ENCODE data around the gene IRF2BP2.

DNA sequence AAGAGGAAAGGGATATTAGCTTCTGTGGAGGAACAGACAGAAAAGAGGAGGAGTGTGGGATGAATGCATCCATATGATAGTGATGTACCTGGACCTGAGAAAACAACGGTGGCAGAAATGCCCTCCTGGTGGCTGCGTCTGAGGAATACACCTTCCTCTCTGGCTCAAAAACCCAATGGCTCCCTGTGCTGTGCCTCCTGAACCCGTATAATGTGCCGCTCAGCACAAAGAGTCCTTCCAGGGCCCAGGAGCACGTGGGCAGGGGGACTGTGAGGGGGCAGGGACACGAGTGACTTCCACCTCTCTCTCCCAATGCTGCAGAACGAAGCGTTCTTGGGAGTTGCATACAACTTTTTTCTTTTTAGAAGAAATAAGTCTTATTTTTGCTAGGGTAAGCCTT, 31.2 kb downstream of the IRF2BP2 start:
- TF ChIP-seq CHD4 (IDR thresholded peaks at IDR 0.05; ENCODE audit: borderline replicate concordance) (no peak), POLR2A (IDR thresholded peaks at IDR 0.05; ENCODE audit: low read length) (no peak), EP300 (IDR thresholded peaks at IDR 0.05) (no peak), MYC (IDR thresholded peaks at IDR 0.05; ENCODE audit: borderline replicate concordance, low read length) (no peak), RAD21 (conservative IDR thresholded peaks at IDR 0.05 in 1 of 2, IDR thresholded peaks at IDR 0.05 in 1 of 2) (no peak), FOSL2 (IDR thresholded peaks at IDR 0.05) (no peak), FOSL2 (CRISPR knock-in tag; IDR thresholded peaks at IDR 0.05) (no peak), RNF2 (IDR thresholded peaks at IDR 0.05; ENCODE audit: borderline replicate concordance, low read depth) (no peak), JUNB (IDR thresholded peaks at IDR 0.05) (no peak), HDAC2 (IDR thresholded peaks at IDR 0.05) (no peak)
- TF ChIP-seq, protein P1, sequence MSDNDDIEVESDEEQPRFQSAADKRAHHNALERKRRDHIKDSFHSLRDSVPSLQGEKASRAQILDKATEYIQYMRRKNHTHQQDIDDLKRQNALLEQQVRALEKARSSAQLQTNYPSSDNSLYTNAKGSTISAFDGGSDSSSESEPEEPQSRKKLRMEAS (IDR thresholded peaks at IDR 0.05), result no peak
- TF ChIP-seq, protein P2, sequence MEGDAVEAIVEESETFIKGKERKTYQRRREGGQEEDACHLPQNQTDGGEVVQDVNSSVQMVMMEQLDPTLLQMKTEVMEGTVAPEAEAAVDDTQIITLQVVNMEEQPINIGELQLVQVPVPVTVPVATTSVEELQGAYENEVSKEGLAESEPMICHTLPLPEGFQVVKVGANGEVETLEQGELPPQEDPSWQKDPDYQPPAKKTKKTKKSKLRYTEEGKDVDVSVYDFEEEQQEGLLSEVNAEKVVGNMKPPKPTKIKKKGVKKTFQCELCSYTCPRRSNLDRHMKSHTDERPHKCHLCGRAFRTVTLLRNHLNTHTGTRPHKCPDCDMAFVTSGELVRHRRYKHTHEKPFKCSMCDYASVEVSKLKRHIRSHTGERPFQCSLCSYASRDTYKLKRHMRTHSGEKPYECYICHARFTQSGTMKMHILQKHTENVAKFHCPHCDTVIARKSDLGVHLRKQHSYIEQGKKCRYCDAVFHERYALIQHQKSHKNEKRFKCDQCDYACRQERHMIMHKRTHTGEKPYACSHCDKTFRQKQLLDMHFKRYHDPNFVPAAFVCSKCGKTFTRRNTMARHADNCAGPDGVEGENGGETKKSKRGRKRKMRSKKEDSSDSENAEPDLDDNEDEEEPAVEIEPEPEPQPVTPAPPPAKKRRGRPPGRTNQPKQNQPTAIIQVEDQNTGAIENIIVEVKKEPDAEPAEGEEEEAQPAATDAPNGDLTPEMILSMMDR (IDR thresholded peaks at IDR 0.05), result no peak
- TF ChIP-seq, protein P3, sequence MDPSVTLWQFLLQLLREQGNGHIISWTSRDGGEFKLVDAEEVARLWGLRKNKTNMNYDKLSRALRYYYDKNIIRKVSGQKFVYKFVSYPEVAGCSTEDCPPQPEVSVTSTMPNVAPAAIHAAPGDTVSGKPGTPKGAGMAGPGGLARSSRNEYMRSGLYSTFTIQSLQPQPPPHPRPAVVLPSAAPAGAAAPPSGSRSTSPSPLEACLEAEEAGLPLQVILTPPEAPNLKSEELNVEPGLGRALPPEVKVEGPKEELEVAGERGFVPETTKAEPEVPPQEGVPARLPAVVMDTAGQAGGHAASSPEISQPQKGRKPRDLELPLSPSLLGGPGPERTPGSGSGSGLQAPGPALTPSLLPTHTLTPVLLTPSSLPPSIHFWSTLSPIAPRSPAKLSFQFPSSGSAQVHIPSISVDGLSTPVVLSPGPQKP (IDR thresholded peaks at IDR 0.05; ENCODE audit: low read depth, low read length), result no peak
- TF ChIP-seq, protein P4, sequence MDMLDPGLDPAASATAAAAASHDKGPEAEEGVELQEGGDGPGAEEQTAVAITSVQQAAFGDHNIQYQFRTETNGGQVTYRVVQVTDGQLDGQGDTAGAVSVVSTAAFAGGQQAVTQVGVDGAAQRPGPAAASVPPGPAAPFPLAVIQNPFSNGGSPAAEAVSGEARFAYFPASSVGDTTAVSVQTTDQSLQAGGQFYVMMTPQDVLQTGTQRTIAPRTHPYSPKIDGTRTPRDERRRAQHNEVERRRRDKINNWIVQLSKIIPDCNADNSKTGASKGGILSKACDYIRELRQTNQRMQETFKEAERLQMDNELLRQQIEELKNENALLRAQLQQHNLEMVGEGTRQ (IDR thresholded peaks at IDR 0.05), result no peak
- TF ChIP-seq, protein P5, sequence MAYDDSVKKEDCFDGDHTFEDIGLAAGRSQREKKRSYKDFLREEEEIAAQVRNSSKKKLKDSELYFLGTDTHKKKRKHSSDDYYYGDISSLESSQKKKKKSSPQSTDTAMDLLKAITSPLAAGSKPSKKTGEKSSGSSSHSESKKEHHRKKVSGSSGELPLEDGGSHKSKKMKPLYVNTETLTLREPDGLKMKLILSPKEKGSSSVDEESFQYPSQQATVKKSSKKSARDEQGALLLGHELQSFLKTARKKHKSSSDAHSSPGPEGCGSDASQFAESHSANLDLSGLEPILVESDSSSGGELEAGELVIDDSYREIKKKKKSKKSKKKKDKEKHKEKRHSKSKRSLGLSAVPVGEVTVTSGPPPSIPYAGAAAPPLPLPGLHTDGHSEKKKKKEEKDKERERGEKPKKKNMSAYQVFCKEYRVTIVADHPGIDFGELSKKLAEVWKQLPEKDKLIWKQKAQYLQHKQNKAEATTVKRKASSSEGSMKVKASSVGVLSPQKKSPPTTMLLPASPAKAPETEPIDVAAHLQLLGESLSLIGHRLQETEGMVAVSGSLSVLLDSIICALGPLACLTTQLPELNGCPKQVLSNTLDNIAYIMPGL (CRISPR knock-in tag; IDR thresholded peaks at IDR 0.05; ENCODE audit: borderline replicate concordance), result no peak

All from A549 (cell line).